Right lobe of liver (tissue), 6 donors: ENCODE measurements around the gene TBCCD1. TPM values are rescaled to one million over a fixed set of nuclear protein-coding genes. Genes with fewer than 3 reads are reported as not detected.
A peak's percentile ranks its signal among the peaks of the same experiment; 100 is the strongest.

Experiments
- ATAC-seq, 4 donors: fragments of 200-7000 bp; cut with Tn5 transposase; one replicate each; pipeline ENCODE4 v1.9.1; 2020; ENCODE audit warnings: mild to moderate bottlenecking in 4 of 4, moderate library complexity in 4 of 4
- DNase-seq, 3 donors: peaks; one replicate each; pipeline ENCODE4 v3.0.0-alpha.2; 2020
- H3K27ac ChIP-seq, 3 donors: fragments of 200-600 bp; one replicate each; pipeline ENCODE4 v1.8.0; 2022
- H3K27me3 ChIP-seq, 2 donors: fragments of 200-600 bp; one replicate each; pipeline ENCODE4 v1.8.0; 2022
- H3K36me3 ChIP-seq, 4 donors: fragments of 200-600 bp; sonication (generic) in 1 of 4; one replicate each; pipeline versions ENCODE4 v1.5.1 to v1.8.0; 2017 to 2022; ENCODE audit warnings: control low read depth in 1 of 4
- H3K4me1 ChIP-seq, 4 donors: fragments of 200-600 bp; sonication (generic) in 1 of 4; one replicate each; pipeline versions ENCODE4 v1.5.1 to v1.8.0; 2017 to 2022; ENCODE audit warnings: control low read depth in 1 of 4
- H3K4me3 ChIP-seq, 3 donors: fragments of 200-600 bp; one replicate each; pipeline ENCODE4 v1.8.0; 2022
- H3K9me3 ChIP-seq, 4 donors: fragments of 200-600 bp; sonication (generic) in 1 of 4; one replicate each; pipeline versions ENCODE4 v1.5.1 to v1.8.0; 2017 to 2022; ENCODE audit warnings: control low read depth in 1 of 4
- POLR2A ChIP-seq: fragments of 450-650 bp; IDR thresholded peaks from one replicate; pipeline ENCODE4 v1.6.1; 2017; ENCODE audit warnings: antibody characterized with exemption, mild to moderate bottlenecking
- WGBS: methylation state at CpG from one replicate; pipeline ENCODE4 v1.1.6; 2018; ENCODE audit warnings: low coverage, low lambda C conversion rate; ENCODE audit not compliant: insufficient coverage; ENCODE audit errors: missing lambda C conversion rate; 5-methylcytosine and 5-hydroxymethylcytosine counted together
- intact Hi-C, 2 donors: fragments of 100-400 bp; cut with DNase I; formaldehyde crosslinking; loops; one replicate each; pipeline versions ENCODE4 v1.11.2 to v1.14.1; 2022
- total RNA-seq, 6 experiments: library from RNA; depleted of rRNA in 2 of 6; stranded (reverse); fragments of >200 nt in 2 of 6; fragmentation: NEBNext Ultra II Directional in 3 of 6; extraction: Animal tissue kit (Norgen Biotek cat#: 25700) in 3 of 6; gene quantifications; one replicate each; pipeline versions ENCODE4 v1.1.0 to v1.2.4, GENCODE V29; 2016 to 2023
- TF ChIP-seq, protein P1 (sequence below), 4 donors: fragments of 200-600 bp in 3 of 4; fragments of 450-650 bp in 1 of 4; IDR thresholded peaks; one replicate each; pipeline versions ENCODE4 v1.5.1 to v1.8.0; 2016 to 2022; ENCODE audit warnings: antibody characterized with exemption in 4 of 4, mild to moderate bottlenecking in 2 of 4
- donor health status: DM: no; HTN: yes; CAD: no.
- donor health status: DM: no; HTN: no; CAD: no.
- donor health status: DM: no; HTN: no; CAD: no.
- donor health status: DM: no; HTN: yes; CAD: no.
- donor health status: DM: no; HTN: yes; CAD: no.

The TBCCD1 gene
- total RNA-seq, 6 experiments from 2014 or later, result 6.7 to 8.7 (median 7.5) TPM

DNA sequence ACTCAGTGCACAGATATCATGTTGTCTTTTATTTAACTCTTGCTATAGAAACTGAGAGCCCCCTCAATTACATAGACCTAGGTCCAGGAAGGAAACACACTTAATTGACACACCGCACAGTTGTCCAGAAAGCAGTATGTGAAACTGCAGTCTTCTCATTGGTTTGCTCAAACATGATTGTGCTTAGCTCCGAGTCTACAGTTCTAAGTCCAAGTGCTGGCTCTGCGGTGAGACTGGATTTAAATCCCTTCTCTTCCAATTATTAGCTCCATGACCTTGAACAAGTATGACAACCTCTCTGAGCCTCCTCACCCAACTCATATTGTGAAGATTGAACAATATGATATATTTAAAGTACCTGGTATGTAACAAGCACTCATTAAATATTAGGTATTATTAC lies 26.7 kb upstream of the TBCCD1 start:
- Histone ChIP-seq H3K4me1 (peaks cover 3 to 67% (median 27%) of the 10 kb centered on the region in 4 donors), H3K27me3 (no peaks in the 10 kb centered on the region), H3K4me3 (no peak overlapping the region), H3K36me3 (no peaks in the 10 kb centered on the region), H3K27ac (peak overlapping the region; percentile 62 to 82 (median 79)), H3K9me3 (no peaks in the 10 kb centered on the region)
- ATAC-seq, result peak; percentile 20 to 60 (median 54)
- TF ChIP-seq, protein P1, sequence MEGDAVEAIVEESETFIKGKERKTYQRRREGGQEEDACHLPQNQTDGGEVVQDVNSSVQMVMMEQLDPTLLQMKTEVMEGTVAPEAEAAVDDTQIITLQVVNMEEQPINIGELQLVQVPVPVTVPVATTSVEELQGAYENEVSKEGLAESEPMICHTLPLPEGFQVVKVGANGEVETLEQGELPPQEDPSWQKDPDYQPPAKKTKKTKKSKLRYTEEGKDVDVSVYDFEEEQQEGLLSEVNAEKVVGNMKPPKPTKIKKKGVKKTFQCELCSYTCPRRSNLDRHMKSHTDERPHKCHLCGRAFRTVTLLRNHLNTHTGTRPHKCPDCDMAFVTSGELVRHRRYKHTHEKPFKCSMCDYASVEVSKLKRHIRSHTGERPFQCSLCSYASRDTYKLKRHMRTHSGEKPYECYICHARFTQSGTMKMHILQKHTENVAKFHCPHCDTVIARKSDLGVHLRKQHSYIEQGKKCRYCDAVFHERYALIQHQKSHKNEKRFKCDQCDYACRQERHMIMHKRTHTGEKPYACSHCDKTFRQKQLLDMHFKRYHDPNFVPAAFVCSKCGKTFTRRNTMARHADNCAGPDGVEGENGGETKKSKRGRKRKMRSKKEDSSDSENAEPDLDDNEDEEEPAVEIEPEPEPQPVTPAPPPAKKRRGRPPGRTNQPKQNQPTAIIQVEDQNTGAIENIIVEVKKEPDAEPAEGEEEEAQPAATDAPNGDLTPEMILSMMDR (IDR thresholded peaks at IDR 0.05), result no peak
- no peak for TF ChIP-seq POLR2A
- 21% methylated on average over 3 of the region's 3 CpGs for WGBS
- no peak for DNase-seq
- intact Hi-C loops, result no loop called here

DNA sequence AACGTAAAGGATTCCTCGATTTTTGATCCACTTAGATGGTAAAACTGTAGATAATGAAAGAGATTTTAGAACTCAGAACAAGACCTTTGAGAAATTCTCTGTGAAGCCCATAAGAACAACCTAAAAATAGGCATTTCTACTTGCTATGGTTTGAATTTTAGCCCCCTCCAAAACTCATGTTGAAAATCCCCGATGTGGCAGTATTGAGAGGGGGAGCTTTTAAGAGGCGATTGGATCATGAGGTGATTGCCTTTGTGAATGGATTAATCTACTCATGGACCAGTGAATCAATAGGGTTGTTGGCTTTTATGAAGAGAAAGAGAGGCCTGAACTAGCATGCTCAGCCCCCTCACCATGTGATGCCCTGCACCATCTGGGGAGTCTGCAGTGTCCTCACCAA lies 25.5 kb upstream of the TBCCD1 start:
- intact Hi-C loops, result no loop called here
- 90% methylated on average over 2 of the region's 4 CpGs for WGBS
- H3K4me3 ChIP-seq, result no peak overlapping the region
- no peak for ATAC-seq
- DNase-seq, result no peak
- peaks cover 0 to 56% (median 21%) of the 10 kb centered on the region in 4 donors for H3K4me1 ChIP-seq
- H3K36me3 ChIP-seq, result no peaks in the 10 kb centered on the region
- no peaks in the 10 kb centered on the region for H3K27me3 ChIP-seq
- H3K27ac ChIP-seq, result no peak overlapping the region
- TF ChIP-seq, protein P1 (IDR thresholded peaks at IDR 0.05), result no peak
- no peak for TF ChIP-seq POLR2A
- H3K9me3 ChIP-seq, result no peaks in the 10 kb centered on the region

DNA sequence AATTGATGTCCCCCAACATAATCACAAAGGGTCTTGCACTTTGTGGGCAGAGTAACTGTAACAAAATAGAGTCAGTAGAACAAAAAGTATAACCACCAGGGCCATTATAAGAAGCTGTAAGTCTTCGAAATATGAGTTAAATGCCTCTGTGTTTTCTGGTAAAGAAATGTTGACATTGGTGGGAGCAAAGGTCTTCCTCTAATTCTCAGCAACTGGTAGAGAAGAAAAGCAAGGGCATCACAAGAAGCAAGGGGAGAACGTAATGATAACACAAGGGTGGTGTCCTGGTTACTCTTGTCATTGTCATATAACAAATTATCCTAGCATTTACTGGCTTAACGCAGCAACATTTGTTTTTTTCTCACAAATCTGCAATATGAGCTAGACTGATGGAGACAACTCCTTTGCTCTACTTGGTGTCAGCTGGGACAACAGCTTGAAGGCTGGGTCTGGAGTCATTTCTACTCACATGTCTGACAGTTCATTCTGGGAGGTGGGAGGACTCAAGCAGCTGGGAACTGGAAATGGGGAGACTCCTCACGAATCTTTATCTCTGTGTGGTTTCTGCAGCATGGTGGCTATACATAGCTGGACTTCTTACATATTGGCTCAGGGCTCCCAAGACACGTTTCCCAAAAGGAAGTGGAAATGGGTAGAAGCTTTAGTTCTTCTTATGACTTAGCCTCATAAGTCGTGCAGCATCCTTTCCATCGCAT lies 23.6 kb upstream of the TBCCD1 start:
- WGBS, result 66% methylated on average over 7 of the region's 7 CpGs
- Histone ChIP-seq H3K4me3 (no peak overlapping the region), H3K27me3 (no peaks in the 10 kb centered on the region), H3K4me1 (peaks cover 0 to 45% (median 15%) of the 10 kb centered on the region in 4 donors), H3K27ac (peak overlapping the region; percentile 1 to 72 (median 31)), H3K9me3 (no peaks in the 10 kb centered on the region), H3K36me3 (peaks cover 0 to 5% (median 0%) of the 10 kb centered on the region in 4 donors)
- no peak for DNase-seq
- no peak for ATAC-seq
- TF ChIP-seq POLR2A, result no peak
- TF ChIP-seq, protein P1 (IDR thresholded peaks at IDR 0.05), result no peak
- intact Hi-C loops, result no loop called here

DNA sequence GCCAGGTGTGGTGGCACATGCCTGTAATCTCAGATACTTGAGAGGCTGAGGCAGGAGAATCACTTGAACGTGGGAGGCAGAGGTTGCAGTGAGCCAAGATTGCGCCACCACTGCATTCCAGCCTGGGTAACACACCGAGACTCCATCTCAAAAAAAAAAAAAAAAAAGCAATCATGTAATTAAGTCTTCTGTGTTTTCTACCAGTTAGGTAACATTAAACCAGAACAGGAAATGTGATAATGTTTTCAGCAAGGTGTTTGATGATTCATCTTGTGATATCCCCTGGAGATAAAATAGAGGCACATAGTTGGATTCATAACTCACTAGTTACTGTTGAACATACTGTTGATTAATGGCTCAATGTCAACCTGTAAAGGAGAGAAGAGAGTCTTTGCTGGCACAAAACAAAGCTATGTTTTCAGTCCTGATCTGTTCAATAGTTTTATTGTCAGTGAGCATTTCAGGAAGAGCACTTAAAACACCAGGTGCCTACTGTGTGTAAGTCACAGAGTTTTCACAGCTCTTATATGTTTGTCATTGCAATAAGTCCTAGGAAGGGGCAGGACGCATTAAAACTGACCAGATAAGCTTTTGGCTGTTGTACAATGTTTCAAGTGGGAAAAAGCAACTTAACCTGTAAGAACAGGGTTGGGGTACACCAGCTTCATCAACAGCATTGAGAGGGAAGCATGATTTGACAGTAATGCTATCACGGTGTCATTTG lies 22.9 kb upstream of the TBCCD1 start:
- H3K36me3 ChIP-seq, result peaks cover 0 to 12% (median 2%) of the 10 kb centered on the region in 4 donors
- DNase-seq (peak in 1 of 3 donors; percentile 71), ATAC-seq (peak; percentile 17 to 64 (median 37))
- 20% methylated on average over 5 of the region's 5 CpGs for WGBS
- no peaks in the 10 kb centered on the region for H3K9me3 ChIP-seq
- intact Hi-C loops, result no loop called here
- H3K27ac ChIP-seq, result peak overlapping the region; percentile 1 to 72 (median 31)
- H3K4me1 ChIP-seq, result peaks cover 0 to 38% (median 12%) of the 10 kb centered on the region in 4 donors
- TF ChIP-seq, protein P1 (IDR thresholded peaks at IDR 0.05), result no peak
- no peak for TF ChIP-seq POLR2A
- no peak overlapping the region for H3K4me3 ChIP-seq
- H3K27me3 ChIP-seq, result no peaks in the 10 kb centered on the region
